Stimulated activated CD8-positive, alpha-beta memory T cell treated with anti-CD3 and anti-CD28 coated beads, Interleukin-4, amount 100 ng/mL, for 4 hours (primary cell): ENCODE measurements around the gene HOXA5.

Experiments used
- DNase-seq, 2 donors: peaks; one replicate each; pipeline ENCODE4 v3.0.0-alpha.2; 2020; ENCODE audit warnings: low read depth in 2 of 2, low spot score in 1 of 2

Gene HOXA5

DNA sequence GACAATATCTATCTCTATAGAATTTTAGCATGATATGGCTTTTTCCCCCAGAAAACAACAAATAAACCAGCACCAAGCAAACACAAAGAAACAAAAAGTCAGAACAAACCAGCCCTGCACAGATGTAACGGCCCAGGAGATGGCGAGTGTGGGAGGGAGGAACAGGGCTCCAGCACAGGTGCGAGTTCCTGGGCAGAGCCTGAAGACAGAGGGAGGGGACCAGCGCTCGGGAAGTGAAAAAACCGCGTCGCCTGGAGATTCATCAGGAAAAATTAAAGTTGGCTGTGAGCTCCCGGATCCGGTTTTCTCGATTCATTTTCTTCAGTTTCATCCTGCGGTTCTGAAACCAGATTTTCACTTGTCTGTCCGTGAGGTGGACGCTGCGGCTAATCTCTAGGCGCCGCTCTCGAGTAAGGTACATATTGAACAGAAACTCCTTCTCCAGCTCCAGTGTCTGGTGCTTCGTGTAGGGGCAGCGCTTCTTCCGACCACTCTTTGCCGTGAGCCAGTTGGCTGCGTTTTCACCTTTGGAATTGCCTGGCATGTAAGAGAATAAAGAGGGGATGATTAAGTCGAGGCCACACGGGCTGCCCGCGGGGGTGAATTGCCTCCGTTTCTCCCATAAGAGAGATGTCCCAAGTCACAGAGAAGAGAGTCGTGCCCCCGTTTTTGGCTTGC is 28.3 kb upstream of the HOXA5 start:
- DNase-seq = no peak

DNA sequence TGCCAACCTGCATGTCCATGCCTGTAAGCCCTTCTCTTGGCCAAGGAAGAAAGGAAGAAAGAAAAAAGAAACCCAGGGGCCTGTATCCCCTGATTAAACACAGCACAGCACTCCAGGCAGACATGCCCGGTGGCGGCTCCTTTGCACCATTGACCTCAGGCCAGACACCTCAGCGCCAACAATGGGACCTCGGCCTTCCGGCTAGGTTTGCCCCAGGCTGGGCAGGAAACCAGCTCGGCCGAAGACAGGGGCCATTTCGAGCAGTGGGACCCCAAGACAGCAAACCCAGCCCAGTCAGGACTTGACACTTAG is 27.8 kb upstream of the HOXA5 start:
- DNase-seq = no peak

DNA sequence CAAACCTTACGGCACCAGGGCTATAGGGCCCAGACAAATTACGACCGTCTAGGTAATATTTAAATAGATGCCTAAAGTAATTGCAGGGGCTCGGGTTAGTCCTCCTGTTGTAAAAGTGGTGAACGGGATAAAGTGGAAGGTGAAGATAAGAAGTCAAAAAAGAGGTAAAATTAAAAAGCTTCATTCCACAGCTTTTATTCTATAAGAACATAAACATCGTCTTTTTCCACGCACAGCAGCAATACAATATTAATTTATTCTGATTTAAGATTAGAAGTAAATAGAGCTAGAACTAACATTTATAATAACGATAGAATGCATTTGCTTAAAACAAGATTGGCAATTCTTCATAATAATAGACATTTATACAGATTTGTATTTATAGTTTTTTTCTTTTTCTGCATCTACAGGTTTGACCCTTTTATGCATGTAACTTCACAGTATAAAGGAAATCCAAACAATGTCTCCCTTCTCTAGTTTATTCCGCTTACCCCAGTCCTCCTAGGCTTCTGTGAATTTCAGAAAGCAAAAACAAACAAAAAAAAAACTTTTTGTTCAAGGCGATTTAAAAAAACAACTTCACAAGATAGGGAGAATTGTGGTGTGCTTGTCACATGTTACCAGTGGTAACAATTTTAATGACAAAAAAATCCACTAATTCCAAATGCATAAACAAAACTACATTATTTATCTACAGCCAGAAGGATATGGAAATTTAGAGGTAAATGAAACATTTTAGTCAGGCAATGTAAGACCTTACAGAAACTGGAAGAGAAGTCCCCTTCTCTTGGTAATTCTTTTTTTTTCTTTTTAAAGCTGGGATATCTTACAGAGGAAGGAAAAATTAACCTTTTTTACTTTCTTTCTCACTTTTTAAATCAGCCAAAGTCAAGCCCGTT is 27.2 kb upstream of the HOXA5 start:
- DNase-seq = no peak

DNA sequence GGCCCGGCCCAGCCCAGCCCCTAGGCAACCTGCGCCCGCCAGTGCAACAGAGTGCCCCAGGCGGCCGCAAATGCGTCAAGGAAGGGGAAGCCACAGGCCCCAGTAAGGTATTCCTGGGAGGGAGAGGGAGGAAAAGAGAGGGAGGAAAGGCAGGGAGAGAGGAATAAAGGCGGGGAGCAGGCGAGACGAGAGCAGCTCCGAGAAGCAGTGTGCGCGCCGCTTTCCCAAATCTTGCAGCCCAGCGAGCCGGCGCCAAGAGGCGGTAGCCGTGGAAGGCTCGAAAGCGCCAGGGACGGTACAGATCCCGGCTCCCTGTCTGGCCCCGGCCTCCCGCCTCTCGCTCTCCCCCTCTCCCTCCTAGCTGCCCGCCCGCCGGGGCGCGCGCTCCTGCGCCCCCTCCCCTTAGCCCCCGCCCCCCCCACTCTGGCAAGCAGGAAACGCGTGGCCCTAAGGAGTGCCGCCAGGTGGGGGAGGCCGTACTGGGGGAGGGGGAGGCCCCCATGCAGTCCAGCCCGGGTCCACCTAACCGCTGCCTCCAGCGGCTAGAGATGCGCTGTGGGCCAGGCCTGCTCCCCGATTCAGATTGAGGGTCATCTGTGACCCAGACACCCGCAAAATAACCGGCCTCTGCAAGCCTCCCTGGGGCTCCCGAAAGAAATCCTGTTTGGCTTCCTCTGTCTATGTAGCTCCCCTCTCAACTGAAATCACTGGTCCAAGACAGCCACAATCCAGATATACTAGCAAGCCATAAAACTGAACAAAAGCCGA is 26.4 kb upstream of the HOXA5 start:
- DNase-seq = no peak

DNA sequence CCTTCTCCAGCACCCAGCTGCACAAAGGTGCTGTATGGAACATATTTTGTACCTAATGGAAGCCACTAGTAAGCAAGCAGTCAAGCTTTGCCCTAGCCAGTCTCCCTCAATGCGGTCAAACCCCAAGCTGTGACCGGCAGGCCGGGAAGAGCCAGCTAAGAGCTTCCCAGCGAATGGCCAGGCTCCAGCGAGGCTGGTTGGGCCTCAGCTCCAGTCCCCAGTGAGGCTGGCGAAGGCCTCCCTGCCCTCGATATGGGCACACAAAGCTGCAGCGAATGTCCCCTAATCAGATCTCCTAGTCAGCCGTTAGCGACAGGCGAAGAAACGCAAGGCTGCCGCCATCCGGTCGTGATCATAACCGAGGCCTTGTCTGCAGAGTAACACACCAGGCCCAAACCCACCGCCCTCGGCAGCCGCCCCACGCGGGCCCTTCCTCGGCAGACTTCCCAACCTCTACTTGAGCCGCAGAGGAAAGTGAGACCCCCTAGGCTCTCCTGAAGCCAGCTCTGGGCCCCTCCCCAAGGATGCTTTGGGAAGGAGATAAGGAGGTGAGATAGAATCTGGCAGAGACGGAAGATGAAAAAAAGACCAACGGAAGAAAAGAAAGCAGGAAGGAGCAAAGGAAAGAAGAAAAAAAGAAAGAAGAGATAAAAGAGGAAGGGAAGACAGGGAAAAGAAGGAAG is 24.9 kb upstream of the HOXA5 start:
- no peak for DNase-seq

DNA sequence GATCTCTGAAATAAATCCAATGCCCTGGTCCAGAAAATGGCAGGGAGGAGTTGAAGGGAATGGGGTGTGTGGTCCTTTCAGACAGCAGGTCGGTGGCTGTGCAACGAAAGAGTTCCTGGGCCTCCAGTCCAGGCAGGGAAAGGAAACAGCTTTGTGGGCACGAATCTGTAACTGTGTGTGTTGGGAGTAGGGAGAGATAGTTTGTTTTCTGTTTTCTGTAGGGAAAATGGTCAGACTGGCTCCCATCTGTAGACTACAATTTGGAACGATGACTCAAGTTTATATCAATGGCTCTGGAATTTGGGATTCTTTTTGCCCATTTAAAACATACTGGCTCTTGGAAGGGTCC is 24.4 kb upstream of the HOXA5 start:
- no peak for DNase-seq

DNA sequence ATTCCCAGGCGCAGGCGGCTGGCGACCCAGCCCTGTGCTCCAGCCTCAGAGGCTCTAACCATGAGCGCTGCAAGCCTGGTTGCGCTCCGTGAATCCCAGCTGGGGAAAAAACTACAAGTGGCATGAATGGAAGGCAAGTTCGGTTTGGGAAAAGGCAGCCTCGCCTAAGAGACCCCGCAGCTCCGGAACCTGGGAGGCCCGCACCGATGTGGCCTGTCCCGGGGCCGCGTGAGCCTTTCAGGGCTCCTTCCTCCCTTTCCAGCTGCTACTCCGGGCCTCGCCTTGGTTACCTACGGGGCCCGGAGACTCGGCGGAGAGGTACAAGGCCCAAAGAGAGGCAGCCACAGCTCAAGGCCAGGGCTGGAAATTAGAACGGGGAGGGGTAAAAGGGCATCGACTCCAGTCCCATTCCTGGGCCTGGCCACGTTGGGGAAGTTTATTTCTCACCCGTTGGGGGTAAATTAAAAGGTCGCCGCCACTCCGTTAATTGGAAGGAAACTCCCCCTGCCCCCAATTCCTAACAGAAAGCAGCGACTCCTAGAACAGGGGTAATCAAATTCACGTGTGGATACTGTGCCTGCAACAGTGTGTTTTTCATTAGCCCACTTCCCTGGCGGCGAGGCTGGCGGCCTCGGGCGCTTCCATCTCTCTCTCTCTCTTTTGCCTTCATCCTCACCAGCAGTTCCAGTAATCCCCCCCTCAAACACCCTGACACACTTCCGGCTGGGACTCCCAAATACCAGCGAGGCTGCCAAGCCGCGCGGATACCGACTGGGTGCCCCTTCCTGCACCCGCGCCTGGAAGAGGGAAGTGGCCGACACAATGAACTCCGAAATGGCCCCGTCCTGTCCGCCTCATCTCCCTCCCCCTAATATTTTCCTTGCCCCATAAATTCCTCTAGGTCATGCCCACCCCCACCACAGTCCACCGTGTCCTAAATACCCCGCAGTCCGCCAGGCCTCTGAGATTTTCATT is 23.3 kb upstream of the HOXA5 start:
- no peak for DNase-seq

DNA sequence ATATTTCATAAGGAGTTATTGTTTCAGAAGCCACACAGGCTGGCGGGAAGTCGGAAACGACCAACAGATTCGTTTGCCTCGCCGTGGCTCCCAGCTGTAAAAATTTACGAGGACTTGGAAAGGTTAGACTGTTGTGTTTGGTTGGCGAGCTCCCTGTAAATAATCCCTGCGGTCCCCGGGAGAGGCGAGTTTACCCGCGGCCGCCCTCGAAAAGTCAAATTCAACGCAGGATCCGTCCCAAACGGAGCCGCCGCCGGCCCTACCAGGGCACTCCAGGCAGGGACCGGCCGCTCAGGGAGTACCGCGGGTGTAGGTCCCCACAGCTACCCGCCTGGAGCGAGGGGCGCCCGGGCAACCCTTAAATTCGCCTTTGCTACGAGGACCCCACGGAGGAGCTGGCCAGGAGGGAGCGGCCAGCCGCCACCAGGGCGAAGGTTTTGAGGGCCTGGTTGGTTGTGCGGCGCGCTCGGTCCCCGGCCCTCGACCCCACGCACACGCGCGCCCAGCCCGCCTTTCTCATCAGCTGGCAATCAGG is 22.6 kb upstream of the HOXA5 start:
- no peak for DNase-seq

DNA sequence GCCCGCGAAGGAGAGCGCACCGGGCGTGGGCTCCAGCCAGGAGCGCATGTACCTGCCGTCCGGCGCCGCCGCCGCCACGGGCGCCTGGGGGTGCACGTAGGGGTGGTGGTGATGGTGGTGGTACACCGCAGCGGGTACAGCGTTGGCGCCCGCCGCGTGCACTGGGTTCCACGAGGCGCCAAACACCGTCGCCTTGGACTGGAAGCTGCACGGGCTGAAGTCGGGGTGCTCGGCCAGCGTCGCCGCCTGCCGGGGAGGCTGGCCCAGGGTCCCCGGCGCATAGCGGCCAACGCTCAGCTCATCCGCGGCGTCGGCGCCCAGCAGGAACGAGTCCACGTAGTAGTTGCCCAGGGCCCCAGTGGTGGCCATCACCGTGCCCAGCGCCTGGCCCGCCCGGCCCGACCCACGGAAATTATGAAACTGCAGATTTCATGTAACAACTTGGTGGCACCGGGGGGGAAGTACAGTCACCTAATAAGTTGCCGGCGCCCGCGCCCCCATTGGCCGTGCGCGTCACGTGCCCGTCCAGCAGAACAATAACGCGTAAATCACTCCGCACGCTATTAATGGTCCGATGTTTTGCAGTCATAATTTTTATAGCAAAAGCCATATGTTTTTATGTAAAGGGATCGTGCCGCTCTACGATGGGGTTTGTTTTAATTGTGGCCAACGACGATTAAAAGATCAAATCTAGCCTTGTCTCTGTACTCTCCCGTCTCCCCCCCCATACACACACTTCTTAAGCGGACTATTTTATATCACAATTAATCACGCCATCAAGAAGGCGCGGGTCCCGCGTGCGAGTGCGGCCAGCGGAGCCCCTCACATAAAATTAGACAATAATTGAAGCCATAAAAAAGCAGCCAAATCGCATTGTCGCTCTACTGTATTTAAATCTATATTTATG is 21.9 kb upstream of the HOXA5 start, which contains the start of gene HOXA9:
Gene HOXA9 (minus strand): TSS at position 449 of the 907 bp plus-strand sequence. CDS start 80 bp downstream, at position 369.
- DNase-seq = no peak

DNA sequence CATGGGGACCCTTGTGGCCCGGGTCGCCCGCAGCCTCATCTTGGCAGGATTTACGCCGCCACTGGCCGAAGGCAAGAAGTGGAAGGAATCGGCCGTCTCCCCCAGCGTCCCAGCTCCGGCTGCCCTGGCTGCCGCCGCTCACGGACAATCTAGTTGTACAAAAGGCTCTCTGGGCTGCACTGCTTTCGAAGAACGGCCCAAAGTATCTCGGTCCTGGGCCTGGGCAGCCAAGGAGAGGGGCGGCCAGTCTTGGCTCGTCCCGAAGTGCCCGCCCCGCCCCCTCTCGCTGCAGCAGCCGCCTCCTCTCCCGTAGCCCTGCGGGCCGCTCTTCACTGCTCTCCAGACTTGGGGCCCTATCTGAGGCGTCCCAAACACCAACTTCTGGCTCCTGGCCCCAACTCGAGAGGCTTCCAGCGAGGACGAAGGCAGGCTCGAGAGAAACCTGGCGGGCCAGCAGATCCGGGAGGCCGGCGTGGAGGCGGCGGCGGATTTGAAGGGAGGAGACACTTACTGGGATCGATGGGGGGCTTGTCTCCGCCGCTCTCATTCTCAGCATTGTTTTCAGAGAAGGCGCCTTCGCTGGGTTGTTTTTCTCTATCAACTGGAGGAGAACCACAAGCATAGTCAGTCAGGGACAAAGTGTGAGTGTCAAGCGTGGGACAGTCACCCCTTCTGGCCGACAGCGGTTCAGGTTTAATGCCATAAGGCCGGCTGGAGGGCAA is 21.0 kb upstream of the HOXA5 start:
- DNase-seq = no peak

DNA sequence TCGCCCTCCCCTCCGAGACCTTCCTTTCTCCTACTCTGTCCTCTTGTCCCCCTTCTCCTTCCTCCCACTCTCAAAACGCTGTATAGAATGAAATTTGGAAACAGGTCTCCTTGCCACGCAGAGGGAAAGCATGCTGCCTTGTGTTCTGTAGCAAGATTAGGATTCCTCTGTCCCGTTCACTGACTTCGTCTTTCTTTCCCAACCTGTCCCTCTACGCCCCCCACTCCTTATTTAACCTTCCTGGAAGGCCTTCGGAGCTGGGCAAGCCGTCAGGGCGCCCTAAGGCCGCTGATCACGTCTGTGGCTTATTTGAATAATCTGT is 20.5 kb upstream of the HOXA5 start:
- no peak for DNase-seq

DNA sequence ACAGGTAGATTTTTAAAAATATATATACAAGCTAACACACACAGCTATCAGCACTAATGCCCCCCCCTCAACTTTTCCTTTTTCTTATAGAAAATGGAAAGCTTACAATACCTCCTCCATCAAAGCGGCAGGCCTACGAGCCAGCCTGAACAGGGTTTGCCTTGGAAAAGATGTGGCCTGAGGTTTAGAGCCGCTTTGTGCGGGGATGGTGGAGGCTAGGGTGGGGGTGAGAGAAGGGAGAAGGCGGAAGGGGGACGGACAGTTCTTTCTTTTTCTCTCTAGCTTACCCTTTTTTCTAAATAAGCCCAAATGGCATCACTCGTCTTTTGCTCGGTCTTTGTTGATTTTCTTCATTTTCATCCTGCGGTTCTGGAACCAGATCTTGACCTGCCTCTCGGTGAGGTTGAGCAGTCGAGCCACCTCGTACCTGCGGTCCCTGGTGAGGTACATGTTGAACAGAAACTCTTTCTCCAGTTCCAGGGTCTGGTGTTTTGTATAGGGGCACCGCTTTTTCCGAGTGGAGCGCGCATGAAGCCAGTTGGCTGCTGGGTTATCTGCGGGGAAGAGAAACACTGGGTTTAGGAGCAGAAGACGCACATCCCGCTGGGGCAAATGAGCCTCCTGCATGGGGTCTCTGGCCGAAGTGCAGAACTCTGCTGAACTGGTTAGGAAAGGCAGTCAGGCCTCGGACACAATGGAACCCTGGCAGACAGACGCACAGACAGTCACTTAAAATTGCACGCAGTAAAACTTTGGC is 20.0 kb upstream of the HOXA5 start:
- no peak for DNase-seq

DNA sequence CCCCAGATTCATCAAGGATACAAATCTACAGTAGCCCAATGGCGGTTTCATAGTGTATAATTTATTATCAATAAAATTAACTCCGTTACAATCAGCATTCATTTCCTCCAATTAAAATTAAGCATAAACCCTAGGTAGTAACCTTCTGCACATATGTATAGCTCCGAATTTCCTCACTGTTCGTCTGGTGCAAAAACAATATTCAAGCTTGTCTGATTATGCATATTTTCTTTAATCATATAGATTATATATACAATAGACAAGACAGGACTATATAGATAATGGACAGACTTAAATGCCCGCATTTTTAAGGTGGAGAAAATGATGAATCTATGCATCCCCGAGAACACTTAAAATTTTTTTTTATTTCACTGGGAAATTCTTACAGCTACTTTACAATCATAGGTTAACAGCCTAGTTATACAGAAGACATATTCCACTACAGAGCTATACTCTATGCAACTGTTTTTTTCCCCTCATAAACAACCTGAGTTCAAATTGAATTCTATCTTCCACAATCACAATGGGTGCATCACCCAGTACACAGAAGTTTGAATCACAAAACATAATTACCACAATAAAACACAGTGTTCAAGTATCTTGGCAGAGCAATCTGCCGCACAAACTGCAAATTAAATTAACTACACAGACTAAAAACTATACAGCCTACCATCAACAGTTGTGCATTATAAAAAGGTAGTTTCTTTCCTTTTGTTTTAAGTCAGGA is 19.2 kb upstream of the HOXA5 start:
- DNase-seq = no peak

DNA sequence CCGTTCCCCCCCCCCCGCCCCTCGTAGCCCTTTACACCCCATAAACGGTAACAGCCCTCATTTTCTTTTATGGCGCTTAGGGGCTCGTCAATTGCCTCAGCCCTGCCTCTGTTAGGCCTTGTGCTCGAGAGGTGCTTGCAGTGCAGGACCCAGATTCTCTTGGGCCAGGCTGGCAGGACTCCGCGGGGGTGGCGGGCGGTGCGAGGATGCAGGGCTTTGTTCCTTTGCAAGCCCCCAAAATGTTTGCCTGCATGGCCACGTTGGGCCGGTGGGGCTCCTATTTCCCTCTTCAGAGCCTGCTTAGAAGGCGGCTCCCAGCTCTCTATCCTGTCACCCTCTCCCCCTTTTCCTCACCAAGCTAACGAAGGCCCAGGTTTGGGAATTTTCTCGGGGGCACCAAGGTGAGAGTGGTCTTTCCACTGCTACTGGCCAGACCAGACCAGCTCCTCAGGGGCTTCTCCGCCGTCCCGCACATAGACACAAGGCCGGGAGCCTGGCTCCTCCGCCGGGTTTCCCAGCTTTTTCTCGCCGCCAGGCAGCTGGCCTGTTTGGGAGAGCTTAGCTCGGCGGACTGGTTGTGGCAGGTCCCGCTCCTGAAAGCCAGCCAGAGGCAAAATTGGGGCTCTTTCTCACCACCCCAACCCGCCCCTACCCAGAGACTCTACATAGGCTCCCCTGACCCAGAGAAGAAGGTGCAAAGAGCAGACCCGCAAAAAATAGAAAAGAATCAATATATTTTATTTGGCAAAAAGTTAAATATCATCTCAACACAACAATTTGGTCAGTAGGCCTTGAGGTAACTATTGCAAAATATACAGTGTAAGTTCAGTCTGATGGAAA is 18.5 kb upstream of the HOXA5 start:
- no peak for DNase-seq

DNA sequence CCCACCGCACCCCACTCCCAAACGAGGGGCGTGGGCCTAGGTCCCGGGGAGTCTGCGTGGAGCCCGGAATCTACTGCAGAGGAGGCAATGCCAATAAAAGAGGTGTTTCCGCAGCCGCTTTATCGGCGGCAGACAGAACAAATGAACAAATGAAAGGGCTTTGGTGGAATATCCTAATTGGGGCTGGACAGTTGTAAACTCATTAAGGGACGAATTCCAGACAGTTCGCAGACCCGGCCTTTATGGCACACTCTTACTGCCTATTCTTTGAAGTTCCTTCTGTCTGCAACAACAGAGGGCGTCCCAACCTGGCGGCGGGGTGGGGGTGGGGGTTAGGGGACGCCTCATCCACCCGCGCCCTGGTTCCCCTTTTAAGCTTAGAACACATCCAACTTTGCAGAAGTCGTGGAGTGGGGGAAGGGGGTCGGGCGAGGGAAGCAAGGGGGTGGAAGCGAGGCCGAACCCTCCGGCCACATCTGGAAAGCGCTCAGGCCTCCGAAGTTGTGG is 17.8 kb upstream of the HOXA5 start:
- no peak for DNase-seq
